HG03520 (cell line): ENCODE data around the gene NDUFS7.

Experiments
- ATAC-seq: cut with Tn5 transposase; IDR thresholded peaks from one replicate; pipeline ENCODE4 v1.9.1; 2021; ENCODE audit warnings: mild to moderate bottlenecking, moderate library complexity; ENCODE audit not compliant: unreplicated experiment

NDUFS7 gene

DNA sequence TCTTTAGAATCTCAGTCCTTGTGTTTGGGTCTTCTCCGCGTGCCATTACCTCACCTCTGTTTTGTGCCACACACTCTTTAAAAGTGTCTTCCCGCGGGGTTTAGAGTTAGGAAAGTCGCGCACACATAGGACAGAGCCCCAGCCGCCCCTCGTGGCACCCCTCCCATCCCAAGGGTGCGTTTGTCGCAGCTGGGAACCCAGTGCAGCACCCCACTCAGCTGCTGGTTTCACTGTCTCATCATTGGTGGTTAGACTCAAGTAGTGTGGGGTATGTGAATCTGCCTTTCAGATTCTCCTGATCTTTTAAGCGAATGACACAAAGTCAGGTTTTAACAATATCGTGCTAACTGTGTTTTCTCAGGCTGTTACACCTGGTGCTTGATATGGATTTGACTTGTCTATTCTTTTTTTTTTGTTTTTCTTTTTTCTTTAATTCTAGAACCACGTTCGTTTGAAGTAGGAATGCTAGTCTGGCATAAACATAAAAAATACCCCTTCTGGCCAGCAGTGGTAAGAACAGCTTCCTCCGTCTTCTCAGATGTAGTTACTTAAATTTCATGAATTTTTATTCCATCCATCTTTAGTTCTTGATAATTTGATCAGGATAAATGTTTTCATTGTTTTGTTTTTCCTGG, 19.5 kb upstream of the NDUFS7 start:
- no peak for ATAC-seq

DNA sequence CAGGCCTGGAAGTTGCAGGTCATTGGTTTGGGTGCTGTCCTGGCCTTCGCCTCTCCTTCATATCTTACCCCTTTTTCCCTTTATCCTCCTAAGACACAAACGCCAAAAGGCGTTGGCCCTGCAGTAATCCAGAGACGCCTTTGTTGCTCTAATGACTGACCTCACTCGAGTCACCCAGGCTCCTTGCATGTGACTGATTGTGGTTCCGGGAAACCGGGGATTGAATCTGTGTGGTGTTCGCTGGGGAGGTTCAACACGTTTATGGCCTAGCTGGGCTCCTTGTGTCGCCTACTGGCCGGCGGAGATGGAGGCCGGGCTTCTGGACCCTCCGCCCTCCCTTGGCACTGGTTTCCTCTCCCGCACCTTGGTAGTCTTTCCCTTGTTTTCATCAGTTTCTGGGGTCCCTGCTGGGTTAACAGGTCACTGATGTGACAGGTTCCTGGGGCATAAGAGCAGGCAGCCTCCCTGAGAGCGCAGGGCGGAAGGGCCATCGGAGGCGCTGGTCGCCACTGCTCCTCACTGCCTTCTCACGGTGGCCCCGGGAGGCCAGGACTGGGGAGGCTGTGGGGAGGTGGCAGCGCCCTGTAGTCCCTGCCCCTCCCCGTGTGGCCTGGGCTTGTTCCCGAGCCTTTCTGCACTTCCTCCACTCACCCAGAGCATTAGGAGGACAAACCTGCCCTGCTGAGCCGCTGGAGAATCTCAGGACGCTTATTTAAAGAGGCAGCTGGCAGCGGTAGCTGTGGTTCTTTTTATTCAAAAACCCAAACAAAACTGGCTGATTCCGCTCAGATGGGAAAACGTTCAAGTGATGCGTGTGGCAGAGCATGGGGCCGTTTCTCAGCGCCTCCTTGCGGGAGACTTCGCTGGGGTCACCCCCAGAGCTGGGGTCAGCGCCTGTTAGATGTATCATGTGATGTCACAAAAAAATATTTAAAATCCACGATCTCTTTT, 18.1 kb upstream of the NDUFS7 start:
- no peak for ATAC-seq

DNA sequence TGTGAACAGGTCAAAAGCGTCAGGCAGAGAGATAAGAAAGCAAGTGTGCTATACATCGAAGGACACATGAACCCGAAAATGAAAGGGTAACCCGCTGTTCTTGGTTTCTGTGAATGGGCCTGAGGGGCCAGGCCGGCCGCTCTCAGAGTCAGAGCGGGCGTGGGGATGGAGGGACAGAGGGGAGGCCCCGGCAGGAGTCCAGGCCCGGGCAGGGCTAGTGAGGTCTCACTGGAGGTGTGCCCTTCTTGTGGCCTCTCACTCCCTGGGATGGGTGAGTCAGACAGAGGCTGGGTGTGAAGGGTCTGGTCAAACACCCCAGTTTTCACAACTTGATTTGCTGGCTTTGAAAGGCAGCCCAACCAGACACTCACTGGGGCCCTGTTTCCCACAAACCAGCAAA, 17.4 kb upstream of the NDUFS7 start:
- ATAC-seq = no peak

DNA sequence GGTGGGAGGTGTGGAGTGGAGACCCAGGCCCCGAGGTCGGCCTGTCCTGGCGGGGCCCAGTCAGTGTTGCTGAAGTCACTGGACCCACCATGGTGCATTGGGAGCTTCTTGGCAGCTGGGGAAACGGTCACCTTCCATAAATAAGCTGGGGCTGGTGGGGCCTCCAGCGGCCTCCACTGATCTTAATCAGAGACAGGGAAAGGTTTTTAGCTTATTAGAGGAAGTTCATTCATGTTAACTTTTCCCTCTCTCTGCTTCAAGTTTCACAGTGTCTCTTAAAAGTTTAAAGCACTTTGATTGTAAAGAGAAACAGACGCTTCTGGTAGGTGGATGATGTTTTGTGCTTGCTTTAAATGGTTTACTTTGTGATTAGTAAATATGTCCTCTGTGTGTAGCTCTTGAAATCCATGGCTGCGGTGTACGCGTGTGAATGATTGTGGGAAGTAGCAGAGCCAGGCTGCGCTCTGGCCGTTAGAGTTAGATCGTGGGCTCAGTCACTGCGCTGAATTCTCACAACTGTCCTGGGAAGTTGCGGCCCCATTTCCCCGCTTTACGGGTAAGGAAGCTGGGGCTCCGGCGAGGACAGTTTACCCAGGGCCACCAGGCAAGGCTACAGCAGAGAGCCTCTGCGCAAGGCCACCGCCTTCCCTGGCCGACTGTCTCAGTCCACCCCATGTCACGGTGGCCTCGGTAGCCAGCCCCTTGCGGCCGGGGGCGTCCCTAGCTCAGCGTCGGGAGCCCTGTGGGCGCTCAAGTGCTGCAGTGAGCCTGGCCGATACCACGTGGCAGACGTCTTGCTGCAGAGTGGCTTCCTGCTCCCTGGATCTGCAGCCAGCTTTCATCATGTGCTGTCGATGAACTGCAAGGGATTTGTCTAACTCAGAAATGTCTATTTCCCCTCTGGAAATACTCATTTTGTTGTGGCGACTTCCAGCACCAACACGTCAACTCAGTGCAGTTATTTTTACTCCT, 16.5 kb upstream of the NDUFS7 start:
- no peak for ATAC-seq

DNA sequence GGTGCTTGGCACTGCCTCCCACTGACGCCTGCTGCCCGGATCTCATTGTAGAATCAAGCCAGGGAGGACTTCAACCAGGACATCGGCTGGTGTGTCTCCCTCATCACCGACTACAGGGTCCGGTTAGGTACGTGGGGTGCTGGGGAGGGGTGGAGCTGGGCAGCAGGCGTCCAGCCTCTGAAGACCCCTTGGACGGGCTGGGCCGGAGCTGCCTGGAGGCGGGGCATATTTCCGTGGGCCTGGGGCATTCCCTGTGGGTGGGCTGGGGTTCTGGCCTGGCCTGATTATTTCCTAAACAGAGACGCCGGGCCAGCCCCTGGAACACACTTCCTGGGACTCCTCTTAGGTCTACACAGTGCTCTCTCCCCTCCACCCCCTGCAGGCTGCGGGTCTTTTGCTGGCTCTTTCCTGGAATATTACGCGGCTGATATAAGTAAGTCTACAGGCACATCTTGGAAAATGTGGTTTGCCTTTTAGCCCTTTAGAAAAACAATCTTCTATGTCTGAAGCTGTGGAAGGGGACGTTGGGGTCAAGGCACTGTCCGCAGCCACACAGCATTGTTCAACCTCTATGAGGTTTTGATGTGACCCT, 14.4 kb upstream of the NDUFS7 start:
- ATAC-seq = no peak

DNA sequence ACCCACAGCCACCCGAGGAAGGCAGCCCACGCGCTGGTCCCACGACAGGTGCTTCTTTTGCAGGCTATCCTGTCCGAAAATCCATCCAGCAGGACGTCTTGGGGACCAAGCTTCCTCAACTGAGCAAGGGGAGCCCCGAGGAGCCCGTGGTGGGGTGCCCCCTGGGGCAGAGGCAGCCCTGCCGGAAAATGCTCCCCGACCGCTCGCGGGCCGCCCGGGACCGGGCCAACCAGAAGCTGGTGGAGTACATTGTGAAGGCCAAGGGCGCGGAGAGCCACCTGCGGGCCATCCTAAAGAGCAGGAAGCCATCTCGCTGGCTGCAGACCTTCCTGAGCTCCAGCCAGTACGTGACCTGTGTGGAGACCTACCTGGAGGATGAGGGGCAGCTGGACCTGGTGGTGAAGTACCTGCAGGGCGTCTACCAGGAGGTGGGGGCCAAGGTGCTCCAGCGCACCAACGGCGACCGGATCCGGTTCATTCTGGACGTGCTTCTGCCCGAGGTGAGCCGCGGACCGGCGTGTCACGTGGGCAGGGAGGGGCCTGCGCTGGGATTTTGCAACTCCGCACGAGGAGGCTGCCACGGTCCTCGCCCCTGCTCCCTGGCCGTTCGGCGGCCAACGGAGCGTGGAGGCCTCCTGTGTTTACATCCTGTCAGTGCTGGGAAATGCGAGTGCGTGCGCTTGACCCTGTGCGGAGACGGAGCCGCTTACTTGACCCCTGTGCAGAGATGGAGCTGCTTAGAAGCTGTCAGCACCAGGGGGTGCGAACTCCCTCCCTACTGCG, 12.9 kb upstream of the NDUFS7 start:
- ATAC-seq = no peak

DNA sequence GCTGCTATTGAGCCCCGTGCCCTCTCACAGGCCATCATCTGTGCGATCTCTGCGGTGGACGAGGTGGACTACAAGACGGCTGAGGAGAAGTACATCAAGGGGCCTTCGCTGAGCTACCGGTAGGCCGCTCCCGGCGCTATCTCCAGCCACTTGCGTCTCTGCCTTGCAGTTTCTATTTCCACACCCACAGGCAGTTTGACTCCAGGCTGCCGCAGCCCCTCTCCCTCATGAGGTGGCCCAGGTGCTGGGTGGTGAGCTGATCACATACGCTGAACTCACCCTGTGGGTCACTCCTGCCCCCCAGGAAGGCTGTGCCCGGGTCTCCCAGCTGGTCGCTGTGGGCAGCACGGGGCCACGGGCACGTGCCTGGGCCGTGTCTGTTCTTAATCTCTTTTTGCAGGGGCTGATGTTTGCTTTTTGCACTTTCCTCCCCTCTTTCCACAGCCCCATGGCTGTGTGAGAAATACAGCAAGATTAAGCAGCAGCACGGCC, 10.6 kb upstream of the NDUFS7 start:
- no peak for ATAC-seq

DNA sequence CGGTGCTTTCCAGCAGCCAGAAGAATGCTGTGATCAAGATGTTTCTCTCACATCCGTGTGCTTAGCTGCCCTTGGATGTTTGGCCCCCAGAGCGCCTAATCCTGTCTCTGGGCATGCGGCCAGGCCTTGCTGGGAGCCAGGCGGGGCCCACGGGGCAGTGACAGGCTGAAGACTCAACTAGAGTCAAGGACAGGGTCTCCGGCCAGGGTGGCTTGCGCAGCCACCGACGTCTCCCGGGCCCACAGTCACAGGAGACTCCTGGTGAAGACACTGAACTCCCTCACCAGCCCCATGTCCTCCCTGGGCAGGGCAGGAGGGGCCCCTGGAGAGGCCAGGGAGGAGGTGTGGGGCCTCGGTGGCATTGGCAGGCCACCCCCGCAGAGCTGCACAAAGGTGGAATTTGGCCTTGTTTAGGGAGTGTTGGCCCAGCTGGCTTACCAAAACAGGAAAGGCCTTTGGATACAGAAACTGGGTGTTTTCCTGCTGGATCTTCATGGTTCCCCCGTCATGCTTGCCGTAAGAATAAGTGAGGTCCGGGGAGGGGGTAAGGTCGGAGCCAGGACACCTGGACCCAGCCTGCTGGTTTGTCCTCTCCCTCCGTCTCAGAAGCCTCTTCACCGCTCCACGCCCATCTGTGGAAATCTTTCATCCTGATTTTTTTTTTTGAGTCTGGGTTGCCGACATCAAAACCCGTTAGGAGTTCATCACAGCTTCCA, 10.0 kb upstream of the NDUFS7 start:
- no peak for ATAC-seq

DNA sequence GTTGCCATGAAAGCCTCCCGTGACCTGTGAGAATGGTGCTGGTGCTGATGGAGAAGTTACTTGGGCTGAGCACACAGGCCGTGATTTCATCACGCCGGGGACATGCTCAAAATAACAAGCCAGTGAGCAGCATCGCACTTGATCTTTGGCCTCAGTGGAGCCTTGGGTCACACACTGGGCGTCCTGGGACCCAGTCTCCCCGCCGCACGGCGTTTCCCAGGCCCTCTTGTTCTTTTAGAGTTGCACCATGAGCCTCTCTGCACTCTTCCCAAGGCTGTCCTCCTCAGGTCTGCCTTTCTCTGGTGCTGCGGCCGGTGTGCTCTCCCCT, 9.5 kb upstream of the NDUFS7 start:
- no peak for ATAC-seq

DNA sequence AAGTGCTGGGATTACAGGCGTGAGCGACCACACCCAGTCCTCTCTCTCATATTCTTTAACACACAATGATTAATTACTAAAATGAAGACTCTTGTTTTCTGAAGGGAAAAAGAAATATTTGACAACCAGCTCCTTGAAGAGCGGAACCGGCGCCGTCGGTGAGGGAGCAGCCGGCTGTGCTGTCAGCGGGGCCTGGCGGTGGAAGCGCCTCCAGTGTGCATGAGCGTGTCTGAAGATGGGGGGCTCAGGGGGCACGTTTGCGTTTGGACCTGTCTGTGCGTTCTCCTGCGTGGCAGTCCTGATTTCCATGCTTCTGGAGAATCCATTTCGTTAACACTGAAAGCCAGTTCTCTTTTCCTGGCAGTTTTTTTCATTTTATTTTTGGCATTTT, 7.3 kb upstream of the NDUFS7 start:
- no peak for ATAC-seq

DNA sequence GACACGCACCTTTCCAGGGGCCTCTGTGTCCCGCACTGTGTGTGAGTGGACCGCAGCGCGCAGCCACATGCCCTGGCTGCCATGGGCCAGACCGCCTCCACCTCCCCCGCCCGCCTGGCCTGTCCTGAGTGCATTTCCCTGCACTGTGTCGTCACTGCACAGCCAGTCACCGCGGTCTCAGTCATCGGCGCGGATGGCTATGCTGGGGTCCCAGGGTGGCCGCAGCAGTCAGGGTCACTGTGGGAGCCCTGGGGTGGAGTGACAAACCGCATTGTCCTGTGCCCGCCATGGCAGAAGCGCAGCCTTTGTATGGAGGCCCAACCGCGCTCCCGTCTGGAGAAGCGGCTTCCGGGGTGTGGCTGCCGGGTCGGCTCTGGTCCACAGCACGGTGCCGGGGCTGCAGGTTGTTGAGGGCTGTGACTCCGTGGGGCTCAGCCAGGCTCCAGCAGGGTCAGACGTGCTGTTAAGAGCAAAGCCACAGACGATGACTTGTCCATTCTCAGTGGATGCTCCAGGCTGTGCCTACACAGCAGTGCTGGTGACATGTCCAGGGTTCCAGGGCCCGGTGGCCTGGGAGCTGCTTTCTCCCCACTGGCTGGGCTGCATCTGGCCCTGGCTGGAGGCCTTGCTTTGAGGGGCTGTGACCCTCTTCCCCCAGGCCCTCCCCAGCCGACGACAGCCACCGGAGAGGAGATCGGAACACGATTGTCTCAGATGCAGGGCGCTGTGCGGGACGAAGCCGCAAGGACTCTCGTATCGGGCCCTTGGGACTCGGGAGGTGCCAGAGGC, 6.3 kb upstream of the NDUFS7 start:
- no peak for ATAC-seq

DNA sequence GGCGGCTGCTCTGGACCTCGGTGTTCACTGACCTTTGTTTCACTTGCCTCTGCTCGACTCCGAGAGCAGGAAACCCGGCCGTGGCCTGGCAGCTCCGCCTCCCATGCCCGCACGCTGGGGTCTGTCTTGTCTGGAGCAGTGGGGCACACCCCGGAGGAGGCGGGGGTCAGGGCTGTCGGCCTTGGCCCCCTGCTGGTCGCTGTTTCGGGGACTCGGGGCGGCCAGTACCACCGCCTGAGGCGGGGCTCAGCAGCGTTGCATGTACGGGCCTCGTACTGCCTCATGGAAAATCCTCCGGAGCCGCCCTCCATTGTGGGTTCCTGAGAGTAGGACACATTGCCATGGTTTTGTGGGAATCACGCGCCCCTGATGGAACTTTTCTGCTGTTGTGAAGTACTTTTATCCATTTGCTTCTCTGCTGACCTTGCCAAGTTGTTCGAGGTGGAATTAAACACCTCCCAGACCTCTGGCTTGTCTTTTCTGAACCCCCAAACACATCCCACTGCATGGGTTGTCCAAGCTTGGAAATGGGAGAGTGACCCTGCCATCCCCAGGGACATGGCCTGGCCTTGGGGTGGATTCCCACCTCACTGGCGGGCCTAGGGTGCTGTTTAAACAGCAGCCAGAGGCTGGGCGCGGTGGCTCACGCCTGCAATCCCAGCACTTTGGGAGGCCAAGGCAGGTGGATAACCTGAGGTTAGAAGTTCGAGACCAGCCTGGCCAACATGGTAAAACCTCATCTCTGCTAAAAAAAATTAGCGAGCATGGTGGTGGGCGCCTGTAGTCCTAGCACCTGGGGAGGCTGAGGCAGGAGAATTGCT, 5.5 kb upstream of the NDUFS7 start:
- no peak for ATAC-seq

DNA sequence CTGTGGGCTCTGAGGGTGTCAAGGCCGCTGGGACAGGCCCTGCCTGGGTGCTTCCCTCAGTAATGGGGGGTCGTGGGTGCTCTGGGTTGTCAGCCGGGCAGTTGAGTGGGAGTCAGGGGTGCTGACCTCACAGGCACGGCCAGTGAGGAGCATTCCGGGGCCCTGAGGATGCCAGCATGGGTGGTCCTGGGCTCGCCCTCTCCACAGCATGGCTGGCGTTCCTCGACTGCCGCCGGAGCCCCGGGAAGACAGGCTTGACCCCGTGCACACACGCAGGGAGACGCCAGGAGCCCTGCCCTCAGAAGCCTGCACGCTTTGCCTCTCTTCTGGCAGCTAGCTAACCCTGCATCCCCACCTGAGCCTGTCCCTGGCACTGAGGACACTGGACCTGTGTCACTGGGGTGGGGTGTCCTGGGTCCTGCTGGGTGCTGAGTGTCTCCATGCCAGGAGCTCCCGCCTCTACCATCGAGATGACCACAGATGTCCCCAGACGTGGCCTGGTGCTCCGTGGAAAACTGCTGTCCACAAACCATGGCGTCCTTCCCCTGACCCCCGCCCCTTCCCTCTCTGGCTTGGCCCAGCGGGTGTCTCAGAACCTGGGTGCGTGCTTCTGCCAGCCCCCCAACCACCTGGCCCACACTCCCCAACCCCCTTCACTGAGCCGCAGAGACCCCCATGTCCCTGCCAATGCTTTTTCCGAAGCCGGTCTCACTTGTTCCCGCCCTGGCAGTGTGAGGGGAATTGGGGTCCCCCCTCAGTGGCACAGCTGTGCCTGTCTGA, 4.4 kb upstream of the NDUFS7 start:
- ATAC-seq = no peak

DNA sequence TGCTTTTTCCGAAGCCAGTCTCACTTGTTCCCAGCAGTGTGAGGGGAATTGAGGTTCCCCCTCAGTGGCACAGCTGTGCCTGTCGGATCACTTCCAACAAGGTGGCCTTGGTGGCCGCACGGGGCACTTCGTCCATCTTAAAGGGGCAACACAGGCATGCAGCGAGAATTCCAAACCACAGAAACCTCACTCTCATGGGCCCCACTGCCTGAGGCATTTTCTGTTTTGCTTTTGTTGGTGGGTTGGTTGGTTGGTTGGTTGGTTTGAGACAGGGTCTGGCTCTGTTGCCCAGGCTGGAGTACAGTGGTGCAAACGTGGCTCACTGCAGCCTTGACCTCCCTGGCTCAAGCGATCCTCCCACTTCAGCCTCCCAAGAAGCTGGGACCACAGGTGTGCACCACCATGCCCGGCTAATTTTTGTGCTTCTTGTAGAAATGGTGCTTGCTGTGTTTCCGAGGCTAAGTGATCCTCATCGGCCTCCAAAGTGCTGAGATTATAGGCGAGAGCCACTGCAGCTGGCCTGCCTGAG, 3.7 kb upstream of the NDUFS7 start:
- no peak for ATAC-seq

DNA sequence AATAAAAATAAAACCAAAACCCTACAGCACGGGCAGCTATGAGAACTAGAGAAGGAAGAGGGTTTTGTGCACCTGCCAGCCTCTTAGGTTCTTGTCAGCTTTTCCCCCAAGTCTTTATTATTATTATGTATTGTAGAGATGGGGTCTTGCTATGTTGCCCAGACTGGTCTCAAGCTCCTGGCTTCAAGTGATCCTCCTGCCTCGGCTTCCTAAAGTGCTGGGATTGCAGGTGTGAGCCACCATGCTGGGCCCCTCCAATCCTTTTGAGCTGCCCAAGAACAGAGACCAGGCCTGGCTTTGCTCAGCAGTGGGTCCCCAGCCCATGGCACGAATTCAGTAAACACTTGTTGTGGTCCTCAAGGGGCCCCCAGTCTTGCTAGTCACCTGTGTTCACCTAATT, 1.5 kb upstream of the NDUFS7 start:
- no peak for ATAC-seq

DNA sequence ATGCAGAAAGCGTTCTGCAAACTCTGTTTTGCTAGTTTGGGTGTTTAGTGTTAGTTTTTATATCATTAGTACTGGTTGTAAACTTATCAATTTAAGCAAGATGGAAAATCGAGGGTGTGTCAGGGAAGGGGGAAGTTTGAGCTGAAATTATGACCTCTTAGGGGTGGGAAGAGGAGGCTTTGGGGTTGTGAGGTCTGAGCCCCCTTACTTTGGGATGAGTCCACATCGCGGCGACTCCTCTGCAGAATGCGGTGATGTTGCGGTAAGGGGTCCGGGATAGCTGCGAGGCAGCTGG, 743 bp upstream of the NDUFS7 start:
- ATAC-seq = no peak

DNA sequence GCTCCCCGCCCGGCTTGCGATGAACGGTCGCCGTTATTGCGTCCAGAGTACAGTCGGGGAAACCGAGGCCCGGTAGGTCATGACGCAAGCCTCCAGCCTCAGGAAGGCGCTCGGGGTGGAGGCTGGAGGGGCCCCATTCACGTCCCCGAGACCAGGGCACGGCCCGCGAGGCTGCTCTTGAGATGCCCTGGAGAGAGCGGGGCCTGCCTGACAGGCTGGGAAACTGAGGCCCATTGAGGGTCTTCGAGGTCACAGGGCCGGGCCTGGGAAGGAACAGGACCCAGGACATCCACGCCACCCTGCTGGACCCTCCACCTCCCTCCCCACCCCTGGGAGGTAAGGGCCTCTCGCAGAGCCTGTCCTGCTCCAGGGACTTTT, 367 bp downstream of the NDUFS7 start:
- no peak for ATAC-seq
